BJ (cell line): ENCODE results near the gene OTOF. TPM values are rescaled to one million over a fixed set of nuclear protein-coding genes. Genes with fewer than 3 reads are reported as not detected.

ENCODE experiments used
- CTCF ChIA-PET: fragments of 350-600 bp; formaldehyde crosslinking; extraction: SDS; loops from one replicate; lab custom pipeline; 2021; ENCODE audit warnings: antibody characterized with exemption, inconsistent platforms; lab: Yijun Ruan, JAX
- POLR2A ChIA-PET: fragments of 300-600 bp; sonication (Branson Sonifier 250); formaldehyde crosslinking; extraction: SDS; loops from one replicate; lab custom pipeline; 2021; ENCODE audit warnings: antibody characterized with exemption; lab: Charles Lee
- DNase-seq: peaks from one replicate; pipeline ENCODE4 v3.0.0-alpha.2; 2011; ENCODE audit warnings: low read depth
- H3K27me3 ChIP-seq: 2 replicates; pipeline ENCODE4 v1.6.0; 2011; ENCODE audit warnings: low read length; ENCODE audit not compliant: control insufficient read depth, insufficient read depth
- H3K36me3 ChIP-seq: 2 replicates; pipeline ENCODE4 v1.5.1; 2011; ENCODE audit warnings: low read length; ENCODE audit not compliant: control insufficient read depth, insufficient read depth
- H3K4me3 ChIP-seq: 2 replicates; pipeline ENCODE4 v1.5.1; 2011; ENCODE audit warnings: low read depth, mild to moderate bottlenecking, control low read depth, low read length
- CTCF ChIP-seq: IDR thresholded peaks from 2 replicates; pipeline ENCODE4 v1.5.1; 2011; ENCODE audit warnings: low read depth, mild to moderate bottlenecking, control low read depth, inconsistent platforms, low read length, moderate library complexity; ENCODE audit not compliant: insufficient read depth
- polyA plus RNA-seq: library from polyadenylated mRNA; depleted of rRNA; stranded (reverse); fragments of >200 nt; gene quantifications from 2 replicates; pipeline ENCODE4 v1.2.3, GENCODE V29; 2011

The OTOF gene
- polyA plus RNA-seq, 1 experiment = 0.16 TPM

GRCh38 chr2:26451700-26452099, 26.2 kb downstream of the OTOF start:
- POLR2A ChIA-PET = no interaction called here
- no peak overlapping the region for H3K4me3 ChIP-seq
- H3K27me3 ChIP-seq = peaks cover 2% of the 10 kb centered on the region
- no peak for DNase-seq
- TF ChIP-seq CTCF = no peak
- CTCF ChIA-PET = interaction anchor here (0.6 to 1.5 kb wide), 2 partner anchors 11 to 33 kb away, joined by 3 to 5 read pairs; no protein-coding TSS in a partner anchor
- H3K36me3 ChIP-seq = no peaks in the 10 kb centered on the region

GRCh38 chr2:26450031-26450635, 27.8 kb downstream of the OTOF start:
- CTCF ChIA-PET = no interaction called here
- DNase-seq = no peak
- POLR2A ChIA-PET = no interaction called here

GRCh38 chr2:26449278-26450030, 28.5 kb downstream of the OTOF start:
- CTCF ChIA-PET = no interaction called here
- Histone ChIP-seq H3K27me3 (peaks cover 2% of the 10 kb centered on the region), H3K36me3 (no peaks in the 10 kb centered on the region), H3K4me3 (no peak overlapping the region)
- no peak for TF ChIP-seq CTCF
- DNase-seq = no peak
- POLR2A ChIA-PET = no interaction called here

More at GRCh38 chr2:26450031-26450635, 27.8 kb downstream of the OTOF start:
- TF ChIP-seq CTCF = no peak
- Histone ChIP-seq H3K36me3 (no peaks in the 10 kb centered on the region), H3K27me3 (peaks cover 2% of the 10 kb centered on the region), H3K4me3 (no peak overlapping the region)

- ChIA-PET CTCF (no interaction called here), POLR2A (no interaction called here)
- peaks cover 2% of the 10 kb centered on the region for H3K27me3 ChIP-seq
- no peaks in the 10 kb centered on the region for H3K36me3 ChIP-seq
- TF ChIP-seq CTCF = no peak
- no peak overlapping the region for H3K4me3 ChIP-seq
- no peak for DNase-seq
Observed at GRCh38 chr2:26448651-26449050, 29.3 kb downstream of the OTOF start.

- Histone ChIP-seq H3K4me3 (no peak overlapping the region), H3K27me3 (peaks cover 2% of the 10 kb centered on the region), H3K36me3 (no peaks in the 10 kb centered on the region)
- CTCF ChIA-PET = interaction anchor here (1.2 kb wide), 1 partner anchor 15 kb away, joined by 3 read pairs; no protein-coding TSS in a partner anchor
- DNase-seq = no peak
- POLR2A ChIA-PET = interaction anchor here (0.6 kb wide), 1 partner anchor 52 kb away, joined by 3 read pairs; no protein-coding TSS in a partner anchor
- TF ChIP-seq CTCF = no peak
Observed at GRCh38 chr2:26444236-26444635, 33.7 kb downstream of the OTOF start.
